Measurements from ENCODE around the gene FUBP3. TPM values are rescaled to one million over a fixed set of nuclear protein-coding genes. Genes with fewer than 3 reads are reported as not detected.

Gene FUBP3
- total and polyA plus RNA-seq, 5 experiments from 2014 or later, result 27.4 to 51.6 (median 34.9) TPM

Small RNA genes within 50 kb of the gene (microRNA-seq; reads per million reads assigned to microRNA genes)
- gene MIR6856 (ENCODE audit: borderline microRNAs expressed), result not detected

Other genes starting within 250 kb of the FUBP3 start
- not detected for gene ASS1, start 134.6 kb upstream of the FUBP3 start, total RNA-seq
- not detected for gene ASS1, start 134.6 kb upstream of the FUBP3 start, polyA plus RNA-seq
- under 1 TPM in 1 of 2 experiments, not detected in 1; 0.13 TPM for gene PRDM12, start 85.0 kb downstream of the FUBP3 start, total RNA-seq
- under 1 TPM in 1 of 3 donors, not detected in 2; 0.06 TPM for gene PRDM12, start 85.0 kb downstream of the FUBP3 start, polyA plus RNA-seq
- 10 to 100 TPM; 66.9 to 71.3 TPM for gene EXOSC2, start 114.2 kb downstream of the FUBP3 start, total RNA-seq
- gene EXOSC2, start 114.2 kb downstream of the FUBP3 start, polyA plus RNA-seq, result 10 to 100 TPM; 18.7 to 31.1 (median 25.0) TPM